ENCODE data around the gene SHKBP1.

GRCh38 chr19:40611096-40611495 is 34.4 kb downstream of the SHKBP1 start:
- TF ChIP-seq CTCF (IDR thresholded peaks at IDR 0.05) (no peak), ZFX (IDR thresholded peaks at IDR 0.05; ENCODE audit: borderline replicate concordance) (no peak)
